Right ventricle myocardium inferior (tissue), 1 donor: Measurements from ENCODE around the gene MYMX. TPM values are rescaled to one million over a fixed set of nuclear protein-coding genes. Genes with fewer than 3 reads are reported as not detected.
"Not testable (repeated sequence)": the region's sequence is repeated elsewhere in the genome, so short reads cannot be mapped to it uniquely, and the experiment has no call there.

Source experiments
- ATAC-seq: fragments of 200-7000 bp; cut with Tn5 transposase; one replicate; pipeline ENCODE4 v1.9.1; 2020; ENCODE audit warnings: mild to moderate bottlenecking, moderate library complexity
- DNase-seq: peaks from one replicate; pipeline ENCODE4 v3.0.0; 2021; ENCODE audit errors: missing footprints
- intact Hi-C: fragments of 100-400 bp; cut with DNase I; formaldehyde crosslinking; loops from one replicate; pipeline ENCODE4 v1.11.0; 2022
- long read RNA-seq: library from polyadenylated mRNA; unstranded; transcript quantifications from one replicate; pipeline ENCODE4 v2.0.0, GENCODE V29; 2021
- total RNA-seq: library from RNA; stranded (reverse); fragmentation: NEBNext Ultra II Directional; extraction: Animal tissue kit (Norgen Biotek cat#: 25700); gene quantifications from one replicate; pipeline ENCODE4 v1.2.1, GENCODE V29; 2021
- donor health status: DM: no; HTN: yes; CAD: no; lungs with severe emphysema.

Gene MYMX
- total RNA-seq, result not detected
- long read RNA-seq, result 0 reads

GRCh38 chr6:44216677-44217331, at the start of gene MYMX:
TSS of gene MYMX (plus strand) at chr6:44216926. CDS start at chr6:44217472, 546 bp downstream.
- intact Hi-C loops, result no loop called here
- peak; percentile 66 for DNase-seq
- ATAC-seq, result peak; percentile 3

DNA sequence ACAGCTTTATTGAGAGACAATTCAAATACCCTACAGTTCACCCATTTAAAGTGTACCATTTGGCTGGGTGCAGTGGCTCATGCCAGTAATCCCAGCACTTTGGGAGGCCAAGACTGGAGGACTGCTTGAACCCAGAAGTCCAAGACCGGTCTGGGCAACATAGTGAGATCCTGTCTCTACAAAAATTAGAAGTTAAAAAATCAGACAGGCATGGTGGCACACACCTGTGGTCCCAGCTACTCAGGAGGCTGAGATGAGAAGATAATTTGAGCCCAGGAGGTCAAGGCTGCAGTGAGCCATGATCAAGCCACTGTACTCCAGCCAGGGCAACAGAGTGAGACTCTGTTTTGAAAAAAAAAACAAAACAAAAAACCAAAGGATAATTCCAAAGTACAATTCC, 49.2 kb upstream of the MYMX start:
- DNase-seq (no peak), ATAC-seq (no peak)
- intact Hi-C loops, result no loop called here

GRCh38 chr6:44169154-44169553, 47.6 kb upstream of the MYMX start:
- intact Hi-C loops, result no loop called here
- no peak for DNase-seq
- no peak for ATAC-seq

- intact Hi-C loops, result loop anchor here (5.0 kb wide), 1 partner anchor 167 kb away; no protein-coding TSS in a partner anchor
- DNase-seq (no peak), ATAC-seq (no peak)
Measured at GRCh38 chr6:44169886-44170570, 46.7 kb upstream of the MYMX start.

DNA sequence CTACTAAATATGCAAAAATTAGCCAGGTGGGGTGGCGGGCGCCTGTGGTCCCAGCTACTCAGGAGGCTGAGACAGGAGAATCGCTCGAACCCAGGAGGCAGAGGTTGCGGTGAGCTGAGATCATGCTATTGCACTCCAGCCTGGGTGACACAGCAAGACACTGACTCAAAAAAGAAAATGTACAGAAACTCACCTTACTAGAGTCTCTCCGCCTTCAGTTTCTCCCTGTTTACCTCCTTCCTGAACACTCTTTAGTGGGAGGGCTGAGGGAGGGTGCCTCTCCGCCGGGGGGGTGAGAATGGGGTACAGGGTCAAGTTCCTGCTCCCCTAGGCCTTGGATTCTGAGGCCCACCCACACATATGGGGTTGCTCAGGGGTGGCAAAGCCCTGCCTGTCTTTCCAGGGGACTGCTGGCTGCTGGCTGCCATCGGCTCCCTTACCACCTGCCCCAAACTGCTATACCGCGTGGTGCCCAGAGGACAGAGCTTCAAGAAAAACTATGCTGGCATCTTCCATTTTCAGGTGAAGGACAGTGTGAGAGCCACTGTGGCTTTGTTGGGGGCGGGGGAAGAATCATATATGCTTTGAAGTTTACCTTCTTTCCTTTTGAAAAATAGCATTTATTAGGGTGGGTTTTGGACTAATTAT, 44.7 kb upstream of the MYMX start:
- intact Hi-C loops, result loop anchor here (1.0 to 5.0 kb wide), 2 partner anchors 62 to 165 kb away; no protein-coding TSS in a partner anchor
- DNase-seq (no peak), ATAC-seq (no peak)

- ATAC-seq (peak; percentile 94), DNase-seq (peak; percentile 90)
- intact Hi-C loops, result loop anchor here (1.0 to 5.0 kb wide), 2 partner anchors 61 to 164 kb away; no protein-coding TSS in a partner anchor
Measured at GRCh38 chr6:44172731-44173500, 43.8 kb upstream of the MYMX start.

GRCh38 chr6:44176130-44176761, 40.5 kb upstream of the MYMX start:
- ATAC-seq (no peak), DNase-seq (peak; percentile 66)
- intact Hi-C loops, result no loop called here

- no peak for DNase-seq
- intact Hi-C loops, result no loop called here
- no peak for ATAC-seq
Measured at GRCh38 chr6:44176762-44177509, 39.8 kb upstream of the MYMX start.

DNA sequence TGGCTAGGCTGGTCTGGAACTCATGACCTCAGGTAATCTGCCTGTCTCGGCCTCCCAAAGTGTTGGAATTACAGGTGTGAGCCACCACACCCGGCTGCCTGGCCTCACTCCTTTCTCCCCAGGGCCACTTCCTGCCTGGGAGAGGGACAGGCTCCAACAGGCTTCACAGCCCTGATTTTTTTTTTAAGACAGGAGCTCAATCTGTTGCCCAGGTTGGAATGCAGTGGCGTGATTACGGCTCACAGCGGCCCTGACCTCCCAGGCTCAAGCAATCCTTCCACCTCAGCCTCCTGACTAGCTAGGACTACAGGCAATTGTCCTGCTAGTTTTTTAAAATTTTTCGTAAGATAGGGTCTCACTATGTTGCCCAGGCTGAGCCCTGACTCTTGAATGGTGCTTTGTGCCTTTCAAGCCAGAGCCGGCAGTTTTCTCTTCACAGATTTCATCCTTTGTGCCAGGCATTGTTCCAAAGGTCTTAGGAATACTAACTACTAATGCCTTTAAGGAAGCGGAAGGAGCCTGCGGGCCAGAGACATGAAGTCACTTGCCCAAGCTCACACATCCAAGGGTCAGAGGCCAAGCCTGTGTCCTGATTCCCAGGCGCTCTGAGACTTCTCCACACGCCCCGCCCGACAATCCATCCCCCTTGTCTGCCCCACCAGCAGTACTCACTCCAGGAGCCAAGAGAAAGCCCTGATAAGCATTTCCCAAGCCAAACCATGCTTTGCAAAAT, 38.9 kb upstream of the MYMX start:
- intact Hi-C loops, result no loop called here
- peak; percentile 94 for ATAC-seq
- peak; percentile 87 for DNase-seq

- ATAC-seq (peak; percentile 6), DNase-seq (no peak)
- intact Hi-C loops, result no loop called here
Measured at GRCh38 chr6:44178424-44179071, 38.2 kb upstream of the MYMX start.

- intact Hi-C loops, result no loop called here
- no peak for DNase-seq
- no peak for ATAC-seq
Measured at GRCh38 chr6:44179072-44179536, 37.6 kb upstream of the MYMX start.

GRCh38 chr6:44179648-44180047, 37.1 kb upstream of the MYMX start:
- intact Hi-C loops, result no loop called here
- ATAC-seq (no peak), DNase-seq (no peak)

- intact Hi-C loops, result no loop called here
- ATAC-seq (no peak), DNase-seq (no peak)
Measured at GRCh38 chr6:44180406-44180805, 36.3 kb upstream of the MYMX start.

DNA sequence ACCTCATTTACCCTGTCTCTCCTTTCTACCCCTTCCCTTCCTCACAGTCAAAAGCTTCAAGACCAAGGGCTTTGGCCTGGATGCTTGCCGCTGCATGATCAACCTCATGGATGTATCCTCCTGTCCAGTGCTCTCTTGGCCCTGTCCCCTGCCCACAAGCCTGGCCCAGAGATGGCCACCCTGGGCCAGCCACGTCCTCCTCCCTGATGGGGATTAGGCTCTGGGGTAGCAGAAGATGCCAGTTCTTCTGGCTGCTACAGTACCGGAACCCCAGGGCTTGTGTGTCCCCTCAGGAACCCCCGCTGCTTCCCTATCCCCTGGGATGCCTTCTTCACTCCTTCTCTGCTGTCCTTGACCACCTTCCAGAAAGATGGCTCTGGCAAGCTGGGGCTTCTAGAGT, 35.8 kb upstream of the MYMX start:
- intact Hi-C loops, result no loop called here
- ATAC-seq (no peak), DNase-seq (no peak)

GRCh38 chr6:44181784-44182183, 34.9 kb upstream of the MYMX start:
- DNase-seq, ATAC-seq, intact Hi-C loops: not testable (repeated sequence)

DNA sequence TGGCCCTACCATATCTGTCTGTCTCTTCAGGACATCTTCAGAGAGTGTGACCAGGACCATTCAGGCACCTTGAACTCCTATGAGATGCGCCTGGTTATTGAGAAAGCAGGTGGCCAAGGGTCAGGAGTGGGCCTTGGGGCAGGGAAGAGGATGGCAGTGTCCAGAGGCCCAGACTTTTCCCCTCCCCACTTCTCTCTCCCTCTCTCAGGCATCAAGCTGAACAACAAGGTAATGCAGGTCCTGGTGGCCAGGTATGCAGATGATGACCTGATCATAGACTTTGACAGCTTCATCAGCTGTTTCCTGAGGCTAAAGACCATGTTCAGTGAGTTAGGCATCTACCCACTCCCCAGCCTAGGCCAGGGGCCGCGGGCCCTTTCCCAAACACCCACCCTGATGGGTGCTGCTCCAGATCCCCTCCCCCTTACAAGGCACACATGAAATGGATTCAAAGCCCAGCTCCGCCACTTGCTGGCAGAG, 33.8 kb upstream of the MYMX start:
- intact Hi-C loops, result no loop called here
- ATAC-seq (no peak), DNase-seq (no peak)

- no peak for DNase-seq
- intact Hi-C loops, result no loop called here
- ATAC-seq, result no peak
Measured at GRCh38 chr6:44183783-44184182, 32.9 kb upstream of the MYMX start.
